HEK293 (cell line): Measurements from ENCODE around the gene HES3.

Experiments used
- FEZF1 ChIP-seq: fragments of 450-650 bp; formaldehyde crosslinking; IDR thresholded peaks from 2 replicates; pipeline ENCODE4 v1.5.1; 2016; ENCODE audit warnings: missing biosample characterization, missing genetic modification characterization
- GLIS2 ChIP-seq: fragments of 450-650 bp; formaldehyde crosslinking; IDR thresholded peaks from 2 replicates; pipeline ENCODE4 v1.5.1; 2016; ENCODE audit warnings: missing biosample characterization, missing genetic modification characterization
- KLF1 ChIP-seq: fragments of 450-650 bp; formaldehyde crosslinking; IDR thresholded peaks from 2 replicates; pipeline ENCODE4 v1.5.1; 2016; ENCODE audit warnings: missing biosample characterization, missing genetic modification characterization
- SP3 ChIP-seq: fragments of 450-650 bp; formaldehyde crosslinking; IDR thresholded peaks from 2 replicates; pipeline ENCODE4 v1.5.1; 2016; ENCODE audit warnings: missing biosample characterization, missing genetic modification characterization
- SP7 ChIP-seq: fragments of 450-650 bp; formaldehyde crosslinking; IDR thresholded peaks from 2 replicates; pipeline ENCODE4 v1.5.1; 2016; ENCODE audit warnings: missing biosample characterization, missing genetic modification characterization
- ZBTB1 ChIP-seq: fragments of 450-650 bp; formaldehyde crosslinking; IDR thresholded peaks from 2 replicates; pipeline ENCODE4 v1.5.1; 2016; ENCODE audit warnings: missing biosample characterization, missing genetic modification characterization
- ZBTB17 ChIP-seq: fragments of 450-650 bp; formaldehyde crosslinking; IDR thresholded peaks from 2 replicates; pipeline ENCODE4 v1.5.1; 2016; ENCODE audit warnings: missing biosample characterization, missing genetic modification characterization
- ZBTB44 ChIP-seq: fragments of 450-650 bp; IDR thresholded peaks from 2 replicates; pipeline ENCODE4 v1.5.1; 2018; ENCODE audit warnings: missing biosample characterization, mild to moderate bottlenecking, missing genetic modification characterization
- ZBTB48 ChIP-seq: fragments of 450-650 bp; formaldehyde crosslinking; IDR thresholded peaks from 2 replicates; pipeline ENCODE4 v1.5.1; 2016; ENCODE audit warnings: missing biosample characterization, missing genetic modification characterization
- ZBTB8A ChIP-seq: fragments of 450-650 bp; formaldehyde crosslinking; IDR thresholded peaks from 2 replicates; pipeline ENCODE4 v1.5.1; 2016; ENCODE audit warnings: missing biosample characterization, missing genetic modification characterization
- ZIC2 ChIP-seq: fragments of 450-650 bp; formaldehyde crosslinking; IDR thresholded peaks from 2 replicates; pipeline ENCODE4 v1.5.1; 2016; ENCODE audit warnings: missing biosample characterization, missing genetic modification characterization
- ZNF132 ChIP-seq: fragments of 450-650 bp; formaldehyde crosslinking; IDR thresholded peaks from 2 replicates; pipeline ENCODE4 v1.5.1; 2017; ENCODE audit warnings: missing biosample characterization, missing genetic modification characterization, borderline replicate concordance
- ZNF175 ChIP-seq: fragments of 450-650 bp; formaldehyde crosslinking; IDR thresholded peaks from 2 replicates; pipeline ENCODE4 v1.5.1; 2016; ENCODE audit warnings: missing biosample characterization, missing genetic modification characterization
- ZNF280C ChIP-seq: fragments of 450-650 bp; formaldehyde crosslinking; IDR thresholded peaks from 2 replicates; pipeline ENCODE4 v1.5.1; 2016; ENCODE audit warnings: missing biosample characterization, missing genetic modification characterization
- ZNF302 ChIP-seq: fragments of 450-650 bp; formaldehyde crosslinking; IDR thresholded peaks from 2 replicates; pipeline ENCODE4 v1.5.1; 2016; ENCODE audit warnings: missing biosample characterization, missing genetic modification characterization, low read depth
- ZNF335 ChIP-seq: fragments of 450-650 bp; formaldehyde crosslinking; conservative IDR thresholded peaks from 2 replicates; pipeline ENCODE4 v1.5.1; 2016; ENCODE audit warnings: missing biosample characterization, missing genetic modification characterization
- ZNF341 ChIP-seq: fragments of 450-650 bp; formaldehyde crosslinking; IDR thresholded peaks from 2 replicates; pipeline ENCODE4; 2016; ENCODE audit warnings: low read depth, missing biosample characterization, missing genetic modification characterization
- ZNF366 ChIP-seq: fragments of 450-650 bp; formaldehyde crosslinking; conservative IDR thresholded peaks from 2 replicates; pipeline ENCODE4 v1.5.1; 2016; ENCODE audit warnings: missing biosample characterization, missing genetic modification characterization
- ZNF37A ChIP-seq: fragments of 450-650 bp; IDR thresholded peaks from 2 replicates; pipeline ENCODE4 v1.5.1; 2018; ENCODE audit warnings: missing biosample characterization, missing genetic modification characterization
- ZNF391 ChIP-seq: fragments of 450-650 bp; formaldehyde crosslinking; IDR thresholded peaks from 2 replicates; pipeline ENCODE4 v1.5.1; 2016; ENCODE audit warnings: low read depth, missing biosample characterization, missing genetic modification characterization, borderline replicate concordance
- ZNF394 ChIP-seq: fragments of 450-650 bp; formaldehyde crosslinking; IDR thresholded peaks from 2 replicates; pipeline ENCODE4 v1.5.1; 2016; ENCODE audit warnings: missing biosample characterization, missing genetic modification characterization, mild to moderate bottlenecking, moderate library complexity, borderline replicate concordance
- ZNF561 ChIP-seq: fragments of 450-650 bp; IDR thresholded peaks from 2 replicates; pipeline ENCODE4 v1.5.1; 2018; ENCODE audit warnings: missing biosample characterization, missing genetic modification characterization, borderline replicate concordance
- ZNF580 ChIP-seq: fragments of 450-650 bp; formaldehyde crosslinking; IDR thresholded peaks from 2 replicates; pipeline ENCODE4 v1.5.1; 2016; ENCODE audit warnings: missing biosample characterization, missing genetic modification characterization
- ZNF629 ChIP-seq: fragments of 450-650 bp; formaldehyde crosslinking; IDR thresholded peaks from 2 replicates; pipeline ENCODE4 v1.5.1; 2017; ENCODE audit warnings: missing biosample characterization, missing genetic modification characterization
- ZNF639 ChIP-seq: fragments of 450-650 bp; formaldehyde crosslinking; IDR thresholded peaks from 2 replicates; pipeline ENCODE4 v1.5.1; 2016; ENCODE audit warnings: missing biosample characterization, missing genetic modification characterization
- ZNF654 ChIP-seq: fragments of 450-650 bp; formaldehyde crosslinking; IDR thresholded peaks from 2 replicates; pipeline ENCODE4 v1.5.1; 2016; ENCODE audit warnings: low read depth, missing biosample characterization, missing genetic modification characterization
- ZNF660 ChIP-seq: fragments of 450-650 bp; IDR thresholded peaks from 2 replicates; pipeline ENCODE4 v1.5.1; 2018; ENCODE audit warnings: missing biosample characterization, mild to moderate bottlenecking, missing genetic modification characterization
- ZNF701 ChIP-seq: fragments of 450-650 bp; formaldehyde crosslinking; IDR thresholded peaks from 2 replicates; pipeline ENCODE4 v1.5.1; 2016; ENCODE audit warnings: missing biosample characterization, missing genetic modification characterization
- ZNF837 ChIP-seq: fragments of 450-650 bp; formaldehyde crosslinking; IDR thresholded peaks from 2 replicates; pipeline ENCODE4 v1.5.1; 2016; ENCODE audit warnings: missing biosample characterization, missing genetic modification characterization
- ZSCAN30 ChIP-seq: fragments of 450-650 bp; IDR thresholded peaks from 2 replicates; pipeline ENCODE4 v1.5.1; 2018; ENCODE audit warnings: missing biosample characterization, mild to moderate bottlenecking, missing genetic modification characterization, moderate library complexity
- TF ChIP-seq, protein P1 (sequence below): fragments of 450-650 bp; formaldehyde crosslinking; optimal IDR thresholded peaks from 2 replicates; pipeline ENCODE3; 2016; ENCODE audit warnings: missing biosample characterization, mild to moderate bottlenecking, missing genetic modification characterization
- TF ChIP-seq, protein P2 (sequence below): sonication (generic); formaldehyde crosslinking; IDR thresholded peaks from 2 replicates; pipeline ENCODE4 v1.8.1; 2022; ENCODE audit warnings: mild to moderate bottlenecking, moderate library complexity, missing genetic modification reagents

The HES3 gene

DNA sequence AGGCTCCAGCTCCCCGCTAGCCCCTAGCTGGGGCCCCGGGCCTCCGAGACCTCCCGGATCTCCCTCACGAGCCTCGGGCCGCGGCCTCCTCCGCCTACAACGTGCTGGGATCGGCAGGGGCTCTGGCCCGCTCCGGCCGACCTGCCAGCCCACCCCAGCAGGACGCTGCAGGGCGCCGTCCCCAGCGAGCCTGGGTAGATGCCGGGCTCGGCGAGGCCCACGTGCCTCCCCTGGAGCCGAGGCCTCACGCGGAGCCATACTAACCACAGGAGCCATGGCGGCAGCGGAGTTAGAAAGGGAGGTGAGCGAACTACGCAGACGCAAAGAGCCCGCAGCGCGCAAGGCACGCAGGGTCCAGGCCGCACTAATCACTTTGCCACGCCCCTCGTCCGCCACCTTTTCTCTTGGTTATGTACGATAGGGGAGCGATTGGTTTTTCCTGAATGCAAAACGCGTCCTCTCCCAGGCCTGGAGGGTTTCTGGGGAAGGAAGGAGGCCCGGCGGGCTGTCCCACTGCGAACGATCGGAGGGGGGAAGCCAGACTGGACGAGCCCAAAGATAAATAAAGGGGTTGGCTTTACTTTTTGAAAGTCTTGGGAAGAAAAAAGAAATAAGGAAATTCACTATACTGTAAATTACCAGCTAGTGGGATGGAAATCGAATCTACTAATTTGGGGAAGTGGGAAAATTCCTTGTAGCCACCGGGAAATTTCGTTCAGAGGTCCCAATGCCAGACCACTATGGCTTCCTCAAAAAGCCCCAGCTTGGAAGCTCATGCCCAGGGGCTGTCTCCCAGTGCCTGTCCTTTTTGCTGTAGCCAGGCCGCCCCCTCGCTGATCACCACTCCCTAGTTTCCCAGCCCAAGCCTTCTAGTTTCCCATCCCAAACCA lies 44.4 kb upstream of the HES3 start, which contains the start of gene RPL22 (continued):
- TF ChIP-seq ZNF639 (tag by site-specific recombination) (0 out of 2 replicates have a peak, but pooled peaks have one; percentile 18), ZNF629 (tag by site-specific recombination) (peak; percentile 56), ZBTB8A (peak; percentile 64), ZNF341 (tag by site-specific recombination) (peak; percentile 74), ZNF660 (peak; percentile 93), ZNF302 (no peak), ZBTB48 (tag by site-specific recombination) (peak; percentile 98), SP3 (tag by site-specific recombination) (peak; percentile 89), ZNF37A (tag by site-specific recombination) (0 out of 2 replicates have a peak, but pooled peaks have one; percentile 13), ZNF837 (tag by site-specific recombination) (no peak), ZNF175 (no peak), ZNF335 (peak; percentile 99), ZNF132 (no peak), ZNF701 (tag by site-specific recombination) (no peak), ZNF391 (tag by site-specific recombination) (peak; percentile 84; the same call in 1 of the 2 replicates), SP7 (peak; percentile 78), ZBTB1 (no peak), FEZF1 (peak; percentile 31), GLIS2 (peak; percentile 99), ZNF280C (tag by site-specific recombination) (no peak), KLF1 (peak; percentile 84), ZNF366 (tag by site-specific recombination) (peak; percentile 86), ZNF580 (tag by site-specific recombination) (0 out of 2 replicates have a peak, but pooled peaks have one; percentile 18), ZNF394 (tag by site-specific recombination) (peak; percentile 26; the same call in 1 of the 2 replicates), ZNF561 (tag by site-specific recombination) (peak; percentile 76), ZSCAN30 (tag by site-specific recombination) (0 out of 2 replicates have a peak, but pooled peaks have one; percentile 43), ZBTB44 (tag by site-specific recombination) (peak; percentile 70; the same call in 1 of the 2 replicates), ZNF654 (tag by site-specific recombination) (no peak), ZIC2 (tag by site-specific recombination) (peak; percentile 100), ZBTB17 (tag by site-specific recombination) (peak; percentile 99)
- TF ChIP-seq, protein P1, sequence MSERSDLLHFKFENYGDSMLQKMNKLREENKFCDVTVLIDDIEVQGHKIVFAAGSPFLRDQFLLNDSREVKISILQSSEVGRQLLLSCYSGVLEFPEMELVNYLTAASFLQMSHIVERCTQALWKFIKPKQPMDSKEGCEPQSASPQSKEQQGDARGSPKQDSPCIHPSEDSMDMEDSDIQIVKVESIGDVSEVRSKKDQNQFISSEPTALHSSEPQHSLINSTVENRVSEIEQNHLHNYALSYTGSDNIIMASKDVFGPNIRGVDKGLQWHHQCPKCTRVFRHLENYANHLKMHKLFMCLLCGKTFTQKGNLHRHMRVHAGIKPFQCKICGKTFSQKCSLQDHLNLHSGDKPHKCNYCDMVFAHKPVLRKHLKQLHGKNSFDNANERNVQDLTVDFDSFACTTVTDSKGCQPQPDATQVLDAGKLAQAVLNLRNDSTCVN (tag by site-specific recombination): peak; percentile 62
- TF ChIP-seq, protein P2, sequence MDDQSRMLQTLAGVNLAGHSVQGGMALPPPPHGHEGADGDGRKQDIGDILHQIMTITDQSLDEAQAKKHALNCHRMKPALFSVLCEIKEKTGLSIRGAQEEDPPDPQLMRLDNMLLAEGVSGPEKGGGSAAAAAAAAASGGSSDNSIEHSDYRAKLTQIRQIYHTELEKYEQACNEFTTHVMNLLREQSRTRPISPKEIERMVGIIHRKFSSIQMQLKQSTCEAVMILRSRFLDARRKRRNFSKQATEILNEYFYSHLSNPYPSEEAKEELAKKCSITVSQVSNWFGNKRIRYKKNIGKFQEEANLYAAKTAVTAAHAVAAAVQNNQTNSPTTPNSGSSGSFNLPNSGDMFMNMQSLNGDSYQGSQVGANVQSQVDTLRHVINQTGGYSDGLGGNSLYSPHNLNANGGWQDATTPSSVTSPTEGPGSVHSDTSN (CRISPR knock-in tag): peak; percentile 82; the same call in 1 of the 2 replicates
